GM18519 (cell line): Measurements from ENCODE around the gene PREPL.

Experiments
- ATAC-seq: cut with Tn5 transposase; IDR thresholded peaks from one replicate; pipeline ENCODE4 v1.9.1; 2021; ENCODE audit warnings: mild to moderate bottlenecking, moderate library complexity; ENCODE audit not compliant: unreplicated experiment, low FRiP score

PREPL gene

DNA sequence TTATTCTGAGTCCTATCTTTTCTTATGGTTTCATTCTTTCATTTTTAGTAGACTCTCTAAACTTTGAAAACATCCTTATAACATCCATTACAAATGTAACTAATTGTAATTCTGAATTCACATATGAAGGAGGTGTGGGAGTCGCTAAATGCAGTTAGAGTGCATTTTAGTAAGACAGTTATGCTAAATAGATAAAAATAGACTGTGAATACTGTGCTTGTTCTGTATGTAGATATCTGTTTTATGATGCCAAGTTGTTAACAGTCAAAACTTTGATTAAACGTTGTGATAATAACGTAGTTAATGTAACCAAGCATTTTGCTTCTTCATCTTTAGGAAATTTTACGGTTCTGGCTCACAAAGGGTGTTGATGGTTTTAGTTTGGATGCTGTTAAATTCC is 61.7 kb downstream of the PREPL start:
- no peak for ATAC-seq

DNA sequence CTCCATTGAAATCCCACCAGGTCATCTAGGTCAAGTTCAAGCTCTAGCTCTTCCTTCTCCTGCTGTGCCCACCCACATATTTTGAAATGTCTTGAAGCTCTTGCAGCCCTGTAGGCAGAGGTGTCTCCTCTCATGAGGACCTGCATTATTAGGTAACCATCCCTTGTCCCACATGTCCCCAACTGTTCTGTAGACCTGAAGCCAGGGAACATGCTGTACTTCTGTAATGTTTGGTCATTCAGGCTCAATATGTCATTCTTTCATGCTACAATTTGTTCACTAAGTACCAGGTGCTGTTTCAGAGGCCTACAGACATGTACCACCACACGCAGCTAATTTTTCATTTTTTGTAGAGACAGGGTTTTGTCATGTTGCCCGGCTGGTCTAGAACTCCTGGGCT is 63.9 kb downstream of the PREPL start:
- ATAC-seq = no peak

DNA sequence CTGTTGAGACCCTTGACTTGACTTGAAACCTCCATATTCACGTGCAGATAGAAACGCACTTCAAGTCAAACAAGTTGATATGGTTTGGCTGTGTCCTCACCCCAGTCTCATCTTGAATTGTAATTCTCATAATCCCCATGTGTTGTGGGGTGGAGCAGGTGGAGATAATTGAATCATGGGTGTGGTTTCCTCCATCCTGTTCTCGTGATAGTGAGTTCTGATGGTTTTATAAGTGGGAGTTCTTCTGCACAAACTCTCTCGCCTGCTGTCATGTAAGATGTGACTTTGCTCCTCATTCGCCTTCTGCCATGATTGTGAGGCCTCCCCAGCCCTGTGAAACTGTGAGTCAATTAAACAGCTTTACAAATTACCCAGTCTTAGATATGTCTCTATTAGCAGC is 64.6 kb downstream of the PREPL start:
- ATAC-seq = no peak

DNA sequence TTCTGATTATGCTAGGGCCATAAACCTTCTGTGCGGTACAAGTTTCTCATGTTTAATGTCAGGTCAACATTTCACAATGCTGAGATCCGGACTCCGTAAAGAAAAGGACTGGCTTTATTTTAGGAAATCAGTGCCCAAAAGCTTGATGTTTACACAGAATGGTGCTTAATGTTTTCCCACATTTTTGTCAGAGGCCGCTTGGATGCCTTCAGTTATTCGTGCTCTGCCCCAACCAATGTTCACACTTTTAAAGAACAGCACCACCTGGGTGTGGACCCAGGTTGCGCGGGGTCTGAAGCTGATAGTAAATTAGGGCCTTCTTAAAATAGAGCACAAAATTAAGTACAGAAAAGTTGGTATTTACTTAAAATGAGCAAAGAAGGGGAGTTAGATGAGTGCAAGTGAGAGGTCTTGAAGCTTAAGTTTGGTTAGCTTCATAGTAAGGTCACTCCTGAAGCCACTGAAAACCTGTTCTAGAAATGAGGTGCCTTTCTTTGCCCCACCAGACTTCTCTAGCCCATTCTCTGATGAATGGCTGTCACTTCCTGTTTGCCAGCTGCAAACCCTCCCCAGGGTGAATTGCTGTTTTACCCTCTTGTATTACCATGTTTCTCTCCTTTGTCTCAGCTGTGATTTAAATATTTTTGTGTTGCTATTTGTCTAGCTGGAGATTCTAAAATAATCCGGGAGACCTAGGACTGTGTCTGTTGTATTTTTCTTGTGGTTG is 65.5 kb downstream of the PREPL start:
- no peak for ATAC-seq

DNA sequence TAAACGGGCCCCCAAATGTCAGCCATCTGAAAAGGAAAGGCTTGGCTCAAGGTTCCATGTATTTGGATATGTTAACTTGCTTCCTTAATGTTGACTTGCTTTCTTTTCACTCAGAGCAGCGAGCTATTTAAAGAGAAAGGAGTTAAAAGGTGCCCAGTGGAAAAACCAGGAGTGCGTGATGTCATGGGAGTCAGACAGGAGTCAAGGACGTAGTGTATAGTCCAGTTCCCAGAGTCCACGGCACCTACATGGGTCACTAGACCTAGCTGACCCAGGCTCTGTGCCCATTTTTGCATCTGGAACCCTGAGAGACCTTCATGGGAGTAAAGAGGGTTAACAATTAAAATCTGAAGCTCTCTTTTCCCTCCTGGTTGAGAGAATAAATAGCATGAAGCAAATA is 66.2 kb downstream of the PREPL start:
- ATAC-seq = no peak

DNA sequence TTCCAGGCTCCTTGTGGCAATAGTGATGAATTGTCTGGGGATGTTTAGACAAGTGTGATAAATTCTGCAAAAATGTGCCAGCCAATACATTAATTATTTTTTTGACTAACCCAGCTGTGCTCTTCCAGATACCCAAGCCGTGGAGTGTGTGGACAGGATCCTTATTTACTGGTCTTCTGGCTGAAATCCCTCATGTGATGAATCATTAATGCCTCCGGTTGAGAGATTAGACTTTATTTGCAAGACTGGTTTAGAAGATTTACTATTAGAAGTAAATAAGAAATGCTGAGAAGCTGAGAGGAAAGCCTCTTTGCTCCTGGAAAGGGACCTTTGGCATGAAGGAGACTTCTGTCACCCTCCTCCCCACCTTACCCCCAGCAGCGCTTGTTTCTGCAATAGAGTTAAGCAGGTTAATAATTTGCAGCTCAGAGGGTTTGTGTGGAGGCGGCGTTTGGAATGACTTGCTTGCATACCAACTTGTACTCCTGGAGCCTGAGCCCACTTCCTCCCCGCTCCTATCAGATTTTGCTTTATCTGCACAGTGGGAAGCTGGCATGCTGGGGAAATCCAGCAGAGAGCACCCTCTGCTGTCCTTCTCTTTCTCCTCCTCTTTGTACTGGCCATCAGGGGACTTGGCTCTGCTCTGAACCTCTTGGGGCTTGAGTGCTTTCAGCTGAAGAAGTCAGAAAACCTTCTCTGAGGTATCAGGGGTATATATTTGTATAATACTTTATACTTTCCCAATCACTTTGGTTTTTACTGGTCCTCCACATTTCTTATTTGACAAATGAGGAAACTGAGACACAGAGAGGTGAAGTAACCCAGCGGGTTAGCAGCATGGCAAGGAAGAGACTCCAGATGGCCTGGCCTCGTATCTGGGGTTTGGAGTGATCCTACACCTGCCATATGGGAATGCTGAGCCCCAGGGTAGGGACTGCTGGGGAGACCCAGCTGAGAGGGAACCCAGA is 69.7 kb downstream of the PREPL start:
- ATAC-seq = no peak

DNA sequence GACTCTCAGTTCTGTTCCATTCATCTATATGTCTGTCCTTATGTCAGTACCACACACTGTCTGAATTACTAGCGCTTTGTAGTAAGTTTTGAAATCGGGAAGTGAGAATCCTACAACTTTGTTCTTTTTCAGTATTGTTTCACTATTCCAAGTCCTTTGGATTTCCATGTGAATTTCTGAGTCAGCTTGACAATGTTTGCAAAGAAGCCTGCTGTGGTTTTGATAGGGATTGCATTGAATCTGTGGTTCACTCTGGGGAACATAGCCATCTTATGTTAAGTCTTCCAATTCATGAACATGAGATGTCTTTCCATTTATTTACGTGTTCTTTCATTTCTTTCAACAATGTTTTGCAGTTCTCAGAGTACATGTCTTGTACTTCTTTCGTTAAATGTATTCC is 71.0 kb downstream of the PREPL start:
- ATAC-seq = no peak

DNA sequence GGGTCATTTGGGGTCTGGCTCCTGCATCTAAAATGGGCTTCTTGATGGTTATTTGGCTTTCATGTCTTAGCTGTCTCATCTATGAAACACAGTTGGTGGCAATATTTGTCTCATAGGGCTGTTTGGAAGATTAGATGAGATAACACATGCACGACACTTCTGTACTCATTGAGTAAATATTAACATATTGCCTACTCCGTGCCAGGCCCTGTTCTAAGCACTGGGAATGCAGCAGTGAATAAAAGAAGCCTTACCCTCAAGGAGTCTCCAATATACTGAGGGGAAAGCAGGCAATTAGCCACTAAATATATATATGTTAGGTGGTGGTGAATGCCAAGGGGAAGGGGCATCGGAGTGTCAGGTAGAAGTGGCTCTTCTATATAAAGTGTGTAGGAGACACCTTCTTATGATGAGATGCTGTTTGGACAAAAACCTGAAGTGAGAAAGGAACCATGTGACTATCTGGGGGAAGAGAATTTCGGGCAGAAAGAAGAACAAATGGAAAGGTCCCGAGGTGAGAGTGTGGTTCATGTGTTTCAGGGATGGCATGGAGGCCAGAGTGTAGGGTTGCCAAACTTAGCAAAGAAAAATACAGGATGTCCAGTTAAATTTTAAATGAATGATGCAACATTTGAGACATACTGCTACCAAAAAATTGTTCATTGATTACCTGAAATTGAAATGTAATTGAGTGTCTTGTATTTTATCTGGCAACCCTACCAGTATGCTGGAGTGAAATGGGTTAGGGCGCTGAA is 74.2 kb downstream of the PREPL start:
- no peak for ATAC-seq

DNA sequence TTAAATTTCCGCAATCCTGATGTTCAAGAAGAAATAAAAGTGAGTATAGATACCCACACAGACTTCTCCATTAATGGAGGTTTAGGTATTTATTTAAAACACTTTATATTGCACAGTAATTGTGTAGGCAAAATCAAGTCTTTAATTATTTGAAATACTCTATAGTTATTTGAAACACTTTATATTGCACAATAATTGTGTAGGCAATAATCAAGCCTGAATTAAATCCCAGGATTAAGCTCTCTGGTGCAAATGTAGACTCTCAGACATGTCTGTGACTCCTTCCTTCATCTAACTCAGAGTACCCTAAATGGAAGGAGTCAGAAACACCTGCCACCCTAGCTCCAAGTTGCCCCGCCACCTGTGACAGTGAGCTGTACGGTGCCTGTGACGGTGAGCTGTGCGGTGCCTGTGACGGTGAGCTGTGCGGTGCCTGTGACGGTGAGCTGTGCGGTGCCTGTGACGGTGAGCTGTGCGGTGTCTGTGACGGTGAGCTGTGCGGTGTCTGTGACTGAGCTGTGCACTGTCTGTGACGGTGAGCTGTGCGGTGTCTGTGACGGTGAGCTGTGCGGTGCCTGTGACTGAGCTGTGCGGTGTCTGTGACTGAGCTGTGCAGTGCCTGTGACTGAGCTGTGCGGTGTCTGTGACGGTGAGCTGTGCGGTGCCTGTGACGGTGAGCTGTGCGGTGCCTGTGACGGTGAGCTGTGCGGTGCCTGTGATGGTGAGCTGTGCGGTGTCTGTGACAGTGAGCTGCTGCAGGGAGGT is 75.0 kb downstream of the PREPL start:
- no peak for ATAC-seq

DNA sequence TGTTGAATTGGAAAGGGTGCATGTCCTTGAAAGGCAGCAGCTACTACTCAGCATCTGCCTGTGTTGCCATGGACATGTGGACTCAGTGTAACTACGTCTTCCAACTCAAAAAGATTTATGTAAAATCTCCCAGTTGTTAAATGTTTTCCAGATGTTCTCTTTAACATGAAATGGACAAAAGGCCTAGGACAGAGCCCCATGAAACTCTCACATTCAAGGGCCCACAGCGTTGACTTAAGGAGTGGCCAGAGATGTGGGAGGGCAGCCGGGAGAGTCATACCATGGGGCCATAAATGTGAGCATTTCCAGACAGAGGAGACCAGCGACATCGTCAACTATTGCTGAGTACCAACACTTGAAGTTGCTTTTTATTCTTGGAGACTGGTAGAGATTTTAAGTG is 76.1 kb downstream of the PREPL start:
- no peak for ATAC-seq

DNA sequence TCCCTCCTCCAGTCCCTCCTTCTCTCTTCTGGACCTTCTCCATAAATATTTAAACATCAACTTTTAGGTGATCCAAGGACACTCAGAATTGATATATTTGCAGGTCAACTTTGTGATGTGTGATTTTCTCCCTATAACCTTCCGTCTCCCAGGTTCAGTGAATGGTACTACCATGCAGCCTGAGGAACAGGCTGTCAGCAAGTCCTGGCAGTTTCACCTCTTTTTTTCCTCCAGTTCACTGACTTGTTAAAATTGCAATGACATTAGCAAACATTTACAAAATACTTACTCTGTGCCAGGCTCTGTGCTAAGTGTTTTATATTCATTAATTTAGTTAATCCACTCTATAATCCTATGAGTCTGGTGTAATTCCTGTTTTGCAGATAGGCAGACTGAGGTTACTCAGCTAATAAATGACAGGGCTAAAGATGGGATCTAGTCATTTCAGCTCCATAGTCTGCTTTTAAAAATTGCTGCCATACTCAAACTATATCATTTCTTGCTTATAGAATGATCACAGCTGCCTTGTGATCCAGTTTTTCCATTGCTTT is 78.1 kb downstream of the PREPL start:
- no peak for ATAC-seq

DNA sequence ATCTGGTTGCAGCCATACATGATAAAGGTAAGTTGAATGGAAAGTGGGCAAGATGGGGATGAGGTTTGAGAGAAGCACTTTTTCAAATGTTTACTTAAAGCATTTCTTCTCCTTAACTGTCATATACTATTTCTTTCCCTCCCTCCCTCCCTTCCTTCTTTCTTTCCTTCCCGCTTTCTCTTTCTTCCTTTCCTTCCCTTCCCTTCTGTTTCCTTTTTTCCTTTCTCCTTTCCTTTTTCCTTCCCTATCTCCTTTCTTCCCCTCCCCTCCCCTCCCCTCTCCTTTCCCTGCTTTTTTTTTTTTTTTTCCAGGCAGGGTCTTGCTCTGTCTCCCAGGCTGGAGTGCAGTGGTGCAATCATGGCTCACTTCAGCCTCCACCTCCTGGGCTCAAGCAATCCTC is 80.4 kb downstream of the PREPL start:
- ATAC-seq = no peak

DNA sequence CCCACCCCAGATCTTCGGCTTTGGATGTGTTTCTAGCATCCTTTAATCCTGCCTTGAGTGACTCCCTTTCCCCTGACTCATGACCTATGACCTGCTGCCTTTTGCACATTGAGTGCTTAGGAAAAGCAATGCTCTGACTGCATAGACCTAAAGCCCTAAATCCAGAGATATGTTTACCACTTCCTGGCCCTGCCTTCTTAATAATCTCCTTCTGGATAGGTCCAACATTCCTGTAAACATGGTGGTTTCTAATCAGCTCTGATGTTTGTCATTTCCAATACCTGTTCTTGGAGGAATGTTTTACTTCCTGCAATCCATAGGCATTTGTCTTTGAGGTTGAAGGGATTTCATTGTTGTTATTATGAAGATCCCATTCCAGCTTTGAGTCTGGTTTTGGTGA is 83.8 kb downstream of the PREPL start:
- ATAC-seq = no peak

DNA sequence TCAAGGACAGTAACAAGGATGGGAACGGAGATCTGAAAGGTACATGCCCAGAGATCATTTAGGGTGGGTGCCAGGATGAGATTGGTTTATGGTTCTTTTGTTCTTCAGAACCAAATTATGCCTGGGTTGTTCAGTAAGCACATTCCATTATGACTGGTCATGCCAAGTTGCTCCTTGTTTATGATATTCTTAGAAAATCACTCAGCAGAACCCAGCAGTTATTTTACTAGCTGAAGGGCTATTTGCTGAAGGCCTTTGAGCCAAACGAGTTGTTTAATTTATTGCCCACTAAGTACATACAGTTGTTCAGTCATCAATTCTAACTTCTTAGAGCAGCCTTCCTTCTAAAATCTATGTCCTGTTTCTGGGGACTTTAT is 85.4 kb downstream of the PREPL start:
- ATAC-seq = no peak

DNA sequence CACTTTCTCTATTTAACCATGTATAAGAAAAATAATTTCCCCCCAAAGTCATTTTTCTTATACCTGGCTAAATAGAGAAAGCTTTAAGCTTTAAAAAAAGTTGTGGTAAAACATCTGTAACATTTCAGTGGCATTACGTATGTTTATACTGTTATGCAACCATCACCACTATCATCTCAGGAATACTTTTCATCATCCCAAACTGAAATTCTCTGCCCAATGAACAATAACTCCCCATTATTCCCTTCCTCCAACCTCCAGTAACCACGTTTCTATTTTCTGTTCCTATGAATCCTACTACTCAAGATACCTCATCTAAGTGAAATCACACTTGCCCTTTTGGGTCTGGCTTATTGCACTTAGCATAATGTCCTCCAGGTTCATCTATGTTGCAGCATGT is 87.7 kb downstream of the PREPL start:
- no peak for ATAC-seq

DNA sequence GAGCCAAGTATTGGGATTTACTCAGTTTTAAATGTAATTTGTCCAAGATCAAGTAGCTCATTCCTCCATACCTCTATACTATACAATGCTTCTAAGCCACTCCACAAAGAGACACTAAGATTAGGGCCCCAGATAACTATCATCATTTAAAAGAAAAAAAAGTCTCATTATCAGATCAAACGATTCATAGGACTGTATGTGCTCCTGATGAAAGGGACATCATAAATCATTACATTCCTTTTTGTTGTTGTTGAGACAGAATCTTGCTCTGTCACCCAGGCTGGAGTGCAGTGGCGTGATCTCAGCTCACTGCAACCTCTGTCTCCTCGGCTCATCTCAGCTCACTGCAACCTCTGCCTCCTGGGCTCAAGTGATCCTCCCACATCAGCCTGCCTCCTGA is 88.2 kb downstream of the PREPL start:
- ATAC-seq = no peak

DNA sequence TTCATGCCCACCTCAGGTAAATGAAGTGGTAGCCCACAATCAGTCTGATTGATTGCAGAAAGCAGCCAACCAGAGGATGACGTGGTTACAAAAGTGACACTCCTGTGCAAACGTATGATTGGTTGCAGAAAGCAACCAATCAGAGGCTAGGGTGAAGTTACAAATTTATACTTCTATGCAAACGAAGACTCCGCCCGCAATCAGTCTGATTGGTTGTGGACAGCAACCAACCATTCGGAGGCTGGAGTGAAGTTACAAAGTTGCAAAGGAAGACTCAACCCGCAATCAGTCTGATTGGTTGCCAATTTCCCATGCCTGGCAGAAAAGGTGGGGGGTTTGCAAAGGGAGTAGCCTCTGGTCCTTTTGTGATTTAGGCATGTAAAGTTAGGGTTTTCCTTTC is 90.0 kb downstream of the PREPL start:
- ATAC-seq = no peak

DNA sequence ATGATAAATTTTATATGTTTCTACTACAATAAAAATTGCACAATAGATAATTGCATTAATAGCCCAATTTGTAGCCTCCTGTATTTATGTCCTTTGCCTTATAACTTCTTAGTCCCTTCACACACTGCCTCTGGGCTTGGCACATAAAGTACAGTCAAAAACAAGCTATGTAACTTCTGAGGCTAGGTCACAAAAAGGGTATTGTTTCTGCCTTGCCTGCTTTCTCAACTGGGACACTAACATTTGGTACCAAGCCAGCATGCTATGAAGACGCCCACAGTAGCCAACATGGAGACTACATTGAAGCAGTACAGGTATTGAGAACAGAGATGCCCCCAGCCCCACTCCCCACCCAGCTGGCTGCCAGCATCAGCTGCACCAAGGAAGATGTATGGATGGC is 91.5 kb downstream of the PREPL start:
- ATAC-seq = no peak

DNA sequence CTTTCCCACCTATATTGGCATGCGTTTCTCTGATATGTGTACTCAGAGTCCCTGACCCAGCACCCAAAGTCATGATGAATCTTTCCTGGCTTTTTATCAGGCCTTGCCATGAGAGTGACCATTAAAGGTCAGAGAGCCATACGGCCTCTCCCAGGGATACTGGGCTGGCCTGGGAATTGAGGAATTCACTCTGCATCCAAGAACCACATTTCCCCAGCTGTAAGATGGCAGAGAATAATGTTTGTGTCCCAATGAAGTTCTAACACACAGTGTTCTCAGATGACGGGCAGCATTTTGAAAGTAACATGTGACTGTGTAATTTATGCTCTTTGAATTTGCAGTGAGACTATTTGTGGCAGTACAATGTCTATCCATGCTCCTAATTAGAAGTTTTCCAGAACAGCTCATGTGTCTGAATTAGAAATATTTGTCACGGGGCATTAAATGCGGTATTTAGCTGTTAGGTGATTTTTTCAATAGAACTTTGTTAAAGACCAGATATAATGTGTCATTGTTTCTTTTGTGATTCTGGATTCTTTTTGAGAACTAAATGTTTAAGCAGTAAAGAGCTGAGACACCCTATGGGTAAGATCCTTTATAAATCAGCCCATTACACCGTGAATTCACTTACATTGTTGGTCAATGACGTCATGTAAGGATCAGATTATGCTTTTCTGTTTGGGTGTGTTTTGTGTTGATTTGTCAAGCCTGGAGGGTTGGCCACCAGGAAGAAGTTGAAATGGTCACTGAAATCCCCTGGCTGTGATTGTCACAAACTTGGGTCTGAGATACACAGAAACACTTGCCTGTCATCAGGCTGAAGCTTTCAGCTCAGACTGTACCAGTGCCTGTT is 93.3 kb downstream of the PREPL start:
- no peak for ATAC-seq
